Measurements from ENCODE around the gene AP2A2.

AP2A2 gene

GRCh38 chr11:977830-978720, 52.4 kb downstream of the AP2A2 start:
- no peak for DNase-seq

GRCh38 chr11:978781-979180, 53.1 kb downstream of the AP2A2 start:
- DNase-seq: no peak

GRCh38 chr11:980438-981357, 55.0 kb downstream of the AP2A2 start:
- DNase-seq: no peak

GRCh38 chr11:981764-982163, 56.1 kb downstream of the AP2A2 start:
- no peak for DNase-seq

- DNase-seq: no peak
Observed at GRCh38 chr11:984546-984945, 58.9 kb downstream of the AP2A2 start.

GRCh38 chr11:985406-985805, 59.7 kb downstream of the AP2A2 start:
- no peak for DNase-seq

GRCh38 chr11:985848-986247, 60.2 kb downstream of the AP2A2 start:
- DNase-seq: no peak

GRCh38 chr11:986270-986951, 60.7 kb downstream of the AP2A2 start:
- DNase-seq: no peak

- DNase-seq: no peak
Observed at GRCh38 chr11:986952-987305, 61.3 kb downstream of the AP2A2 start.

- no peak for DNase-seq
Observed at GRCh38 chr11:987671-988070, 62.0 kb downstream of the AP2A2 start.

GRCh38 chr11:990101-990500, 64.4 kb downstream of the AP2A2 start:
- no peak for DNase-seq

GRCh38 chr11:991034-991433, 65.4 kb downstream of the AP2A2 start:
- DNase-seq: no peak

GRCh38 chr11:991711-992307, 66.1 kb downstream of the AP2A2 start:
- no peak for DNase-seq

- no peak for DNase-seq
Observed at GRCh38 chr11:992577-992976, 66.9 kb downstream of the AP2A2 start.

- no peak for DNase-seq
Observed at GRCh38 chr11:993632-994167, 68.0 kb downstream of the AP2A2 start.

- DNase-seq: no peak
Observed at GRCh38 chr11:995044-995751, 69.5 kb downstream of the AP2A2 start.

GRCh38 chr11:995752-996420, 70.2 kb downstream of the AP2A2 start:
- DNase-seq: no peak

GRCh38 chr11:996681-997080, 71.0 kb downstream of the AP2A2 start:
- DNase-seq: no peak

GRCh38 chr11:997907-998306, 72.2 kb downstream of the AP2A2 start:
- DNase-seq: no peak

- DNase-seq: no peak
Observed at GRCh38 chr11:999009-999408, 73.3 kb downstream of the AP2A2 start.
